Activated T-cell treated with anti-CD3 and anti-CD28 coated beads for 48 hours (primary cell): ENCODE measurements around the gene CLBA1.
"Not testable (repeated sequence)": the region's sequence is repeated elsewhere in the genome, so short reads cannot be mapped to it uniquely, and the experiment has no call there.

Experiments used
- DNase-seq: peaks from one replicate; pipeline ENCODE4 v3.0.0-alpha.2; 2020; ENCODE audit warnings: low read depth

Gene CLBA1

DNA sequence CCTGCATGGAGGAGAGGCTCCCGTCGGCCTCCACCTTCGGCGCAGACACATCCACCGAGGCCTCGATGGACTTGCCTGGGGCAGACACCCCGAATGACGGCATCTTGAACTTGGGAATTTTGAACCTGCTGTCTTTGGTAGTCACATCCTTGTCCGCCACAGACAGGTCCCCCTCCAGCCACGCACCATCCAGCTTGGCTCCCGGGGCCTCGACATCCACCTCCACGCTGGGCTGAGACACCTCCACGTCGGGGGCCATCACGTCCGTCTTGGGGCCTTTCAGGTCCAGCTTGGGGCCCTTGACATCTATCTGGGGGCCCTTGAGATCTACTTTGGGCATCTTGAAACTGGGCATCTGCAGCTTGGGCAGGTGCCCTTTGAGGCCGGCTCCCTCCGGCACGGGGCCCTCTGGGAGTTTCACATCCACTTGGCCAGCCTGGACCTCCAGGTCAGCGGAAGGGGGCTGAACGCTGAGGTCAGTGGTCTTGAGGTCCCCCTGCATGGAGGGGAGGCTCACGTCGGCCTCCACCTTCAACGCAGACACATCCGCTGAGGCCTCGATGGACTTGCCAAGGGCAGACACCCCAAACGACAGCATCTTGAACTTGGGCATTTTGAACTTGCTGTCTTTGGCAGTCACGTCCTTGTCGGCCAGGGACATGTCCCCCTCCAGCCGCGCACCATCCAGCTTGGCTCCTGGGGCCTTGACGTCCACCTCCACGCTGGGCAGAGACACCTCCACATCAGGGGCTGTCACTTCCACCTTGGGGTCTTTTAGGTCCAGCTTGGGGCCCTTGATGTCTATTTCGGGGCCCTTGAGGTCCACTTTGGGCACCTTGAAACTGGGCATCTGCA is 37.5 kb upstream of the CLBA1 start:
- not testable (repeated sequence) for DNase-seq

- DNase-seq: no peak
These were observed 36.9 kb upstream of the CLBA1 start for GRCh38 chr14:104948736-104949031.

DNA sequence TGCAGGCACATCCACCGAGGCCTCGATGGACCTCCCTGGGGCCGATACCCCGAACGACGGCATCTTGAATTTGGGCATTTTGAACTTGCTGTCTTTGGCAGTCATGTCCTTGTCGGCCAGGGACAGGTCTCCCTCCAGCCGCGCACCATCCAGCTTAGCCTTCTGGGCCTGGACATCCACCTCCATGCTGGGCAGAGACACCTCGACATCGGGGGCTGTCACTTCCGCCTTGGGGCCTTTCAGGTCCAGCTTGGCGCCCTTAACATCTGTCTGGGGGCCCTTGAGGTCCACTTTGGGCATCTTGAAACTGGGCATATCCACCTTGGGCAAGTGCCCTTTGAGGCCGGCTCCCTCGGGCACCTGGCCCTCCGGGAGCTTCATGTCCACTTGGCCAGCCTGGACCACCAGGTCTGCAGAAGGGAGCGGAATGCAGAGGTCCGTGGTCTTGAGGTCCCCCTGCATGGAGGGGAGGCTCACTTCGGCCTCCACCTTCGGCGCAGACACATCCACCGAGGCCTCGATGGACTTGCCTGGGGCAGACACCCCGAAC is 36.1 kb upstream of the CLBA1 start:
- not testable (repeated sequence) for DNase-seq

GRCh38 chr14:104950021-104950420 is 35.6 kb upstream of the CLBA1 start:
- no peak for DNase-seq

DNA sequence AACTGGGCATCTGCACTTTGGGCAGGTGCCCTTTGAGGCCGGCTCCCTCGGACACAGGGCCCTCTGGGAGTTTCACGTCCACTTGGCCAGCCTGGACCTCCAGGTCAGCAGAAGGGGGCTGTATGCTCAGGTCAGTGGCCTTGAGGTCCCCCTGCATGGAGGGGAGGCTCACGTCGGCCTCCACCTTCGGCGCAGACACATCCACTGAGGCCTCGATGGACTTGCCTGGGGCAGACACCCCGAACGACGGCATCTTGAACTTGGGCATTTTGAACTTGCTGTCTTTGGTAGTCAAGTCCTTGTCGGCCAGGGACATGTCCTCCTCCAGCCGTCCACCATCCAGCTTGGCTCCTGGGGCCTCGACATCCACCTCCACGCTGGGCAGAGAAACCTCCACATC is 34.9 kb upstream of the CLBA1 start:
- not testable (repeated sequence) for DNase-seq

- DNase-seq: not testable (repeated sequence)
These were observed 33.5 kb upstream of the CLBA1 start for GRCh38 chr14:104951863-104952657.

DNA sequence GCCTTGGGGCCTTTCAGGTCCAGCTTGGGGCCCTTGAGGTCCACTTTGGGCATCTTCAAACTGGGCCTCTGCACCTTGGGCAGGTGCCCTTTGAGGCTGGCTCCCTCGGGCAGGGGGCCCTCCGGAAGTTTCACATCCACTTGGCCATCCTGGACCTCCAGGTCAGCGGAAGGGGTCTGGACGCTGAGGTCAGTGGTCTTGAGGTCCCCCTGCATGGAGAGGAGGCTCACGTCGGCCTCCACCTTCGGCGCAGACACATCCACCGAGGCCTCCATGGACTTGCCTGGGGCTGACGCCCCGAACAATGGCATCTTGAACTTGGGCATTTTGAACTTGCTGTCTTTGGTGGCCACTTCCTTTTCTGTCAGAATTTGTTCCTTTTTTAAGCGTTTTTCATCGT is 32.5 kb upstream of the CLBA1 start:
- no peak for DNase-seq

- no peak for DNase-seq
These were observed 31.5 kb upstream of the CLBA1 start for GRCh38 chr14:104953896-104954656.

- DNase-seq: no peak
These were observed 30.7 kb upstream of the CLBA1 start for GRCh38 chr14:104954746-104955395.

- DNase-seq: no peak
These were observed 30.2 kb upstream of the CLBA1 start for GRCh38 chr14:104955396-104955770.

GRCh38 chr14:104956290-104956890 is 29.2 kb upstream of the CLBA1 start:
- no peak for DNase-seq

GRCh38 chr14:104957146-104958113 is 28.2 kb upstream of the CLBA1 start:
- no peak for DNase-seq

- no peak for DNase-seq
These were observed 21.0 kb upstream of the CLBA1 start for GRCh38 chr14:104964546-104964945.

DNA sequence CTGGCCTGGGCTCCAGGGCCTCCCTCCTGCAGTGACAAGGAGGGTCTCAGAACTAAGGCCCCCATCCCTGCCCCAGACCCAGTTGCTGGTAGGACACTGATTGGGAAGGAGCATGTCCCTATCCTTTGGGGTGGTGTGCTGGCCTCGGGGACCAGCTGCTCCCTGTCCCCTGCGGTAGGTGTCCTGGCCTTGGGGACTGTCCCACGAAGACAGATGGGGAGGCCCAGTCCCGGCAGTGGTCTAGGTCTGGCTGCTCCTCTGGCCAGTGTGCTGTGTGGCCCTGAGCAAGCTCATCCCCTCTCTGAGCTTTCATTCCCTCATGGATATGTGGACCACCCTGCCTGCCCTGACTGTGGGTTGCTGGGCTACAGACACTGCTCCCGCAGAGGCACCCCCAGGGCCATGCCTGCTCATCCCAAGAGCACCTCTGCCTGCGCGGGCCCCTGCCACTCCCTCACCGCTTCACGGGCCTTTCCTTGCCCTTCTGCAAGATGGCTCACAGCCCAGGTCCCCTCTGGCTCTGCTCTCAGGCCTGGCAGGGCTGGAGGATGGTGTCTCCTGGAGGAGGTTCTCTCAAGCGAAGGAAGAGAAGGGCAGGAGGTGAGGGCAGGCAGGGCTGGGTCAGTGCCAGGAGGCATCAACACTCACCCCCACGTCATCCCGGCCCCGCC is 19.9 kb upstream of the CLBA1 start:
- DNase-seq: no peak

GRCh38 chr14:104966261-104966865 is 19.2 kb upstream of the CLBA1 start:
- DNase-seq: no peak

- no peak for DNase-seq
These were observed 18.6 kb upstream of the CLBA1 start for GRCh38 chr14:104966981-104967385.

GRCh38 chr14:104967386-104968152 is 18.0 kb upstream of the CLBA1 start:
- no peak for DNase-seq

DNA sequence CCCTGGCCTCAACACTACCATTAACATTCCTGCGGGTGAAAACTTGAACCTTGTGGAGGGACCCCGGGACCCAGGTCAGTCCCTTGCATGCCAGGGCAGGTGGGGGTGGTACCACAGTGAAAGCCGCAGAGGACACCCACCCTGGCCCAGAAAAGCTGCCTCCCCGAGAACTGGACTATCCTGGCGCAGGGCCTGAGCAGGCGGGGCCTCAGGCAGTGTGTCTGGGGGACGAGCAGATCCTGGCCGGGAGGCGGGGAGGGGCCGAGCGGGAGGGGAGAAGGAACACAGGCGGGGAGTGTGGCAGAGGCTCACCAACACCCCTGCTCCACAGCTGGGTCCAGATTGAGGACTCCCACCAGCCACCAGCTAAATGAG is 17.4 kb upstream of the CLBA1 start:
- DNase-seq: no peak
